Activated CD4-positive, alpha-beta T cell treated with anti-CD3 and anti-CD28 coated beads, Interleukin-2, amount 10 ng/mL, durations not matched to agents 7 days and 5 days (primary cell): ENCODE results near the gene SPTLC2. TPM values are rescaled to one million over a fixed set of nuclear protein-coding genes. Genes with fewer than 3 reads are reported as not detected.
"Not testable (repeated sequence)": the region's sequence is repeated elsewhere in the genome, so short reads cannot be mapped to it uniquely, and the experiment has no call there.

Source experiments
- CTCF ChIA-PET: fragments of 350-600 bp; sonication (Branson Sonifier 250); formaldehyde crosslinking; loops from one replicate; lab custom pipeline; 2021; ENCODE audit warnings: antibody characterized with exemption; lab: Charles Lee
- POLR2A ChIA-PET: fragments of 350-600 bp; sonication (Branson Sonifier 250); formaldehyde crosslinking; loops from one replicate; lab custom pipeline; 2021; ENCODE audit warnings: antibody characterized with exemption; lab: Charles Lee
- DNase-seq: peaks from one replicate; pipeline ENCODE4 v3.0.0-alpha.2; 2020
- H3K27ac Mint-ChIP-seq: one replicate; pipeline ENCODE4 v1.8.0; 2021; ENCODE audit warnings: mild to moderate bottlenecking, moderate library complexity, mixed read lengths
- H3K27me3 Mint-ChIP-seq: one replicate; pipeline ENCODE4 v1.8.0; 2021; ENCODE audit warnings: mixed read lengths
- H3K36me3 Mint-ChIP-seq: one replicate; pipeline ENCODE4 v1.8.0; 2021; ENCODE audit warnings: low read depth, mixed read lengths
- H3K4me1 Mint-ChIP-seq: one replicate; pipeline ENCODE4 v1.8.0; 2021; ENCODE audit warnings: mixed read lengths
- H3K4me3 Mint-ChIP-seq: one replicate; pipeline ENCODE4 v1.8.0; 2021; ENCODE audit warnings: mild to moderate bottlenecking, moderate library complexity, mixed read lengths
- H3K9me3 Mint-ChIP-seq: one replicate; pipeline ENCODE4 v1.8.0; 2021; ENCODE audit warnings: mixed read lengths
- total RNA-seq, 2 experiments: library from RNA; stranded (reverse); gene quantifications; one replicate each; pipeline ENCODE4 v1.2.3, GENCODE V29; 2021

SPTLC2 gene
- total RNA-seq, 2 experiments from 2014 or later, result 54.2 to 64.4 TPM

DNA sequence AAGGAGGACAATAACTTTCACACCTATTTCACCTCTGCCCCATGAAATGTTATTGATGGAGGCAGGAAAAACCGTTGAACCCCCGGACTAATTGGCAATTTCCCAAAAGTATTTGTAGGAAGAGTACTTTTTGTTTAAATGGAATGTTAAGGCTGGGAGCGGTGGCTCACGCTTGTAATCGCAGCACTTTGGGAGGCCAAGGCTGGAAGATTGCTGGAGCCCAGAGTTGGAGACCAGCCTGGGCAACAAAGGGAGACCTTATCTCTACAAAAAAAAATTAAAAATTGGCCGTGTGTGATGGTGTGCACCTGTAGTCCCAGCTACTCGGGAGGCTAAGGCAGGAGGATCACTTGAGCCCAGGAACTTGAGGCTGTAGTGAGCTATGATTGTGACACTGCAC, 26.0 kb upstream of the SPTLC2 start:
- Mint-ChIP-seq H3K4me1 (peaks cover 21% of the 10 kb centered on the region), H3K36me3 (peaks cover 5% of the 10 kb centered on the region), H3K27ac (peak overlapping the region; percentile 98), H3K9me3 (peaks cover 6% of the 10 kb centered on the region), H3K4me3 (peak overlapping the region; percentile 69), H3K27me3 (no peaks in the 10 kb centered on the region)
- ChIA-PET POLR2A (no interaction called here), CTCF (no interaction called here)
- no peak for DNase-seq

DNA sequence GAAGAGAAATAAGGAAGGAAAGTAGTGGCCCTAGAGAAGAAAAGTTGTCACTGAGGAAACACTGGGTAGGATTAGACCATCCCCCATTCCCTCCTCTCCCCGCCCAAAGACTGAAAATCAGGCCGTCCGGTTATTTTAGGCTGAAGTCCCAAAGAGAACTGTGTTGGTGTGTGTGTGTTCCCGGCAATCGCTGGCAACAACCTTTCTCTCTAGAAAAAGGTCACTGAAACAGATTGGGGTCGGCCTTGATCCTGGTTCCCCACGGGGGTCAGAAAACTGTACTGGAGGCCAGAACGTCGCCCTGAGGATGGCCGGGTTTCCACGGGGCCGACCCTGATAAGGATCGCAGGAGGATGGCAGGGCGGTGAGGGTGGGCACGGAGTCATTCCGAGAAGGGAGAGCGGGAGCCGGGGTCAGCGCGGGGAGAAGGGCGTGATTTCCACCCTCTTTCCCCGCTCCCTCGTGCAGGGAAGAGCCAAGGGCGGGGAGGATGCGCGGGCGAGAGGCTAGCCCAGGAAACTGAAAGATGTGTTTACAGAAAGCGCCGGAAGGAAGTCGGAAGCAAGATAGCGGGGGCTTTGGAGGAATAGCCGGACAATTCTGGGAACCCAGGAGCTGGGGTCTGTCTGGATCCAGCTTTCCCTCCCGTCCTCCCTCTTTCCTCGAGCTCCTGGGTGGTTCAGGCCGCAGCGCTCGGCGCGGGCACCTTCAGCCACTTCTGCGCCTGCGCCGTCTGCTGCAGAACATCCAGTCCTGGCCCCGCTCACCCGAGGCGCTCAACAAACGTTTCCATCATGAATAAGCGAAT, 25.3 kb upstream of the SPTLC2 start:
- H3K9me3 Mint-ChIP-seq, result peaks cover 6% of the 10 kb centered on the region
- peak; percentile 67 for DNase-seq
- H3K27ac Mint-ChIP-seq, result peak overlapping the region; percentile 98
- H3K4me1 Mint-ChIP-seq, result peaks cover 21% of the 10 kb centered on the region
- peak overlapping the region; percentile 69 for H3K4me3 Mint-ChIP-seq
- H3K36me3 Mint-ChIP-seq, result peaks cover 5% of the 10 kb centered on the region
- CTCF ChIA-PET, result interaction anchor here (0.6 kb wide), 1 partner anchor 363 kb away, joined by 3 read pairs; no protein-coding TSS in a partner anchor
- no peaks in the 10 kb centered on the region for H3K27me3 Mint-ChIP-seq
- POLR2A ChIA-PET, result no interaction called here

DNA sequence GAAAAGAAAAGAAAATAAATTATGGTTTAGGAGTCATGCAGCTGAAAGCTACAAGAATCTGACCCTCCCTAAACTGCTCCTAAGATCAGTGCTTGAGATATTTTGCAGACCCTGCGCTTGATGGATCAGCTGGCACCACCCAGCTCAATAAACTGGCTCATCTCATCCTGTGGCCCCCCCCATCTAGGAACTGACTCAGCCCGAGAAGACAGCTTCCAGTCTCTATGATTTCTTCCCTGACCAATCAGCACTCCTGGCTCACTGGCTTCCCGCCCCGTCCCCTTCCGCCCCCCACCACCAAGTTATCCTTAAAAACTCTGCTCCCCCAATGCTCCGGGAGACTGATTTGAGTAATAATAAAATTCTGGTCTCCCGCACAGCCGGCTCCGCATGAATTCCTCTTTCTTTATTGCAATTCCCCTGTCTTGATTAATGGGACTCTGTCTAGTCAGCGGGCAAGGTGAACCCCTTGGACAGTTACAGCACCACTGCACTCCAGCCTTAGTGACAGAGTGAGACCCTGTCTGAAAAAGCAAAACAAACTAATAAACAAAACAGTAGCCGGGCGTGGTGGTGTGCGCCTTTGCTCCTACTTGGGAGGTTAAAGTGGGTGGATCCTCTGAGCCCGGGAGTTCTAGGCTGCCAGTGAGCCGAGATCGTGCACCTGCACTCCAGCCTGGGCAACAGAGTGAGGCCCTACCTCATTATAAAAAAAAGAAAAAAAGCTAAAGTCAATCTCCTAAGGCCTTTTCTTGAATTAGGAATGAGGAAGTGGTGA, 24.5 kb upstream of the SPTLC2 start:
- ChIA-PET POLR2A (no interaction called here), CTCF (interaction anchor here (0.7 to 1.8 kb wide), 3 partner anchors 9 to 796 kb away, joined by 3 to 6 read pairs (median 4); no protein-coding TSS in a partner anchor)
- H3K27ac Mint-ChIP-seq, result peak overlapping the region; percentile 98
- no peaks in the 10 kb centered on the region for H3K27me3 Mint-ChIP-seq
- DNase-seq, result no peak
- peaks cover 6% of the 10 kb centered on the region for H3K9me3 Mint-ChIP-seq
- peaks cover 5% of the 10 kb centered on the region for H3K36me3 Mint-ChIP-seq
- peaks cover 21% of the 10 kb centered on the region for H3K4me1 Mint-ChIP-seq
- H3K4me3 Mint-ChIP-seq, result peak overlapping the region; percentile 69

DNA sequence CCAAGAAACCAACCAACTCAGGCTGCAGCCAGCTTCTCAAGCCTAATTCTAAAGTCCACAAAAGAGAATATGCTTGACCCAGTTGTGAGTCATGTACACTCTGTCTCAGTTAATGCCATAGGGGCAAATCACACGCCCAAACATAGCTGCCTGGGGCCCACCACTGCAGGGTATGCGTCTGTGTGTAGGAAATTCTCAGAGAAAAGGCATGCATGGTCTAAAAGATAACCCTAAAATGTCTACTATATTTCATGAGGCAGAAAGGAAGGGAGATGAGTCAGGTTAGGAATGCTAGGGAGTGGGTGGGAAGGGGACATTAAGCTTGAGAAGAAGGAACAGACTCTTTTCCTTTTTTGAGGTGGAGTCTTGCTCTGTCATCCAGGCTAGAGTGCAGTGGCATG, 22.3 kb upstream of the SPTLC2 start:
- no peak for DNase-seq
- Mint-ChIP-seq H3K9me3 (peaks cover 6% of the 10 kb centered on the region), H3K36me3 (peaks cover 5% of the 10 kb centered on the region), H3K4me3 (no peak overlapping the region), H3K27ac (no peak overlapping the region), H3K4me1 (peaks cover 21% of the 10 kb centered on the region), H3K27me3 (no peaks in the 10 kb centered on the region)
- ChIA-PET POLR2A (no interaction called here), CTCF (interaction anchor here (0.8 to 1.8 kb wide), 4 partner anchors 10 to 31 kb away, joined by 3 to 6 read pairs (median 4); no protein-coding TSS in a partner anchor)

DNA sequence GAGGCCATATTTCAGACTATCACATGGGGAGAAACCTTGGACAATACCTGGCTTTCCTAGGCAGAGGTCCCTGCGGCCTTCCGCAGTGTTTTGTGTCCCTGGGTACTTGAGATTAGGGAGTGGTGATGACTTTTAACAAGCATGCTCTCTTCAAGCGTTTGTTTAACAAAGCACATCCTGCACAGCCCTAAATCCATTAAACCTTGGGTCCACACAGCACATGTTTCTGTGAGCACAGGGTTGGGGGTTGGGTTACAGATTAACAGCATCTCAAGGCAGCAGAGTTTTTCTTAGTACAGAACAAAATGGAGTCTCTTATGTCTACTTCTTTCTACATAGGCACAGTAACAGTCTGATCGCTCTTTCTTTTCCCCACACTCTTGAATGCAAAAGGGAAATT, 19.4 kb upstream of the SPTLC2 start:
- H3K9me3 Mint-ChIP-seq, CTCF ChIA-PET, DNase-seq, H3K27ac Mint-ChIP-seq, H3K27me3 Mint-ChIP-seq, H3K4me3 Mint-ChIP-seq, H3K4me1 Mint-ChIP-seq, H3K36me3 Mint-ChIP-seq, POLR2A ChIA-PET: not testable (repeated sequence)

DNA sequence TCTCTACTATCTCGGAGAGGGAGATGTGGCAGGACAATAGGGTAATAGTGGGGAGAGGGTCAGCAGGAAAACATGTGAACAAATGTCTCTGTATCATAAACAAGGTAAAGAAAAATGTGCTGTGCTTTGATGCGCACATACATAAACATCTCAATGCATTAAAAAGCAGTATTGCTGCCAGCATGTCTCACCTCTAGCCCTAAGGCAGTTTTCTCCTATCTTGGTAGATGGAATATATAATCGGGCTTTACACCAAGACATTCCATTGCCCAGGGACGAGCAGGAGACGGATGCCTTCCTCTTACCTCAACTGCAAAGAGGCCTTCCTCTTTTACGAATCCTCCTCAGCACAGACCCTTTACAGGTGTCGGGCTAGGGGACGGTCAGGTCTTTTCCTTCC, 19.0 kb upstream of the SPTLC2 start:
- H3K27me3 Mint-ChIP-seq, H3K4me3 Mint-ChIP-seq, DNase-seq, H3K27ac Mint-ChIP-seq, POLR2A ChIA-PET, H3K9me3 Mint-ChIP-seq, H3K4me1 Mint-ChIP-seq, CTCF ChIA-PET, H3K36me3 Mint-ChIP-seq: not testable (repeated sequence)

DNA sequence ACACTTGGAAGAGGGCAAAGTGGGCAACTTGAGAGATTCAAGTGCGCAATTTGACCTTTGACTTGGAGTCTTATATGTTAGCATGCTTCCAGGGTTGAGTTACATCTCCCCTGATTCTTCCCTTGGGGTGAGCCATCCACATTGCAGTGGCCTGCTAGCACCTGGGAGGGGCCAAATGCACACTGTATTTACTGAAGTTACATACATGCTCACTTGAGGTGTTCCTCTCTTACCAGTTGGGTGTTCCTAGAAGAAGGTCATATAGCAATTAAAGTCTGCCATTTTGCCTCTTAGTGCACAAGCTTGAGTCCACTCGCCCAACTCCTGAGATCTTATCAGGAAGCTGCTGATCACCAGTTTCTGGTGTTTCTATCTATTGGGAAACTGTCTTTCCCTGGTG, 13.7 kb upstream of the SPTLC2 start:
- Mint-ChIP-seq H3K9me3 (peaks cover 12% of the 10 kb centered on the region), H3K36me3 (no peaks in the 10 kb centered on the region), H3K4me3 (no peak overlapping the region), H3K4me1 (peaks cover 3% of the 10 kb centered on the region), H3K27ac (no peak overlapping the region), H3K27me3 (peaks cover 7% of the 10 kb centered on the region)
- no peak for DNase-seq
- CTCF ChIA-PET, result no interaction called here
- POLR2A ChIA-PET, result no interaction called here

DNA sequence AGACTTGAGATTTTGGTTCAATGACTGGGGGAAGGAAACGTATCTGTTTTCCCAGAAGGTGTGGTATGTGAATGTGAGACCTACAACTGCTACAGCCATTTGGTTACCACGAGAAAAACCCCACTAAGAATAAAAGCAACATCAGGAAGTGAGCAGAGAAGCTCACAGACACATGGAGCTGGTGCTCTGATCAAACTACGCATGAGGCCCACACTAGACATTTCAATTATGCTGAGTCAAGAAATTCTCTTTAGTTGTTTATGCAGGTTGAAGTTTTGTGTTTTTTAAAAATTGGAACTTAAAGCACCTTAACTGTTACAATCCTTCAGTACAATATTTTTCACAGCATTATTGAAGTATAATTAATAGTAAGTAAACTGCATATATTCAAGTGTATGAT, 8.9 kb upstream of the SPTLC2 start:
- Mint-ChIP-seq H3K4me1 (peaks cover 8% of the 10 kb centered on the region), H3K36me3 (no peaks in the 10 kb centered on the region), H3K27me3 (peaks cover 4% of the 10 kb centered on the region), H3K9me3 (peaks cover 12% of the 10 kb centered on the region), H3K4me3 (no peak overlapping the region), H3K27ac (no peak overlapping the region)
- no peak for DNase-seq
- ChIA-PET POLR2A (no interaction called here), CTCF (no interaction called here)

DNA sequence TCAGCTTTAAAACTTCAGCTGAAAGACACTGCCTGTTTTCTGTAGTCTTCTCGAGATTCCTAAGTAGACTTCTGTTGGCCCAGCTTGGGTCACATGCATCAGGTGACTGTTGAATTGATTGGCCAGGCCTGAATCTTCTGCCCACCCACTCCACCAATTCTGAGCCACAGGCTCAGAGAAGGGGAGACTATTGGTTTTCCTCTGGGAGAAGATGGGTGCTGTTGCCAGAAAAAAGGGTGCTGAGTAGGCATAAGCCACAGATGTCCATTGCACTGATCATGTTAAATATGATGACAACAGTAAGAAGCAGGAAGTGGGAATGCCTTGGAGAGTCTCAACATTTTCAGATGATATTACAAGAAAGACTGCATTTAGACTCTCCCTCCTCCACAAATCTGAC, 6.8 kb upstream of the SPTLC2 start:
- H3K9me3 Mint-ChIP-seq, result peaks cover 2% of the 10 kb centered on the region
- no peak for DNase-seq
- H3K4me1 Mint-ChIP-seq, result peaks cover 13% of the 10 kb centered on the region
- no peak overlapping the region for H3K27ac Mint-ChIP-seq
- ChIA-PET CTCF (interaction anchor here (1.7 kb wide), 1 partner anchor 15 kb away, joined by 4 read pairs; no protein-coding TSS in a partner anchor), POLR2A (no interaction called here)
- H3K27me3 Mint-ChIP-seq, result no peaks in the 10 kb centered on the region
- no peaks in the 10 kb centered on the region for H3K36me3 Mint-ChIP-seq
- no peak overlapping the region for H3K4me3 Mint-ChIP-seq

DNA sequence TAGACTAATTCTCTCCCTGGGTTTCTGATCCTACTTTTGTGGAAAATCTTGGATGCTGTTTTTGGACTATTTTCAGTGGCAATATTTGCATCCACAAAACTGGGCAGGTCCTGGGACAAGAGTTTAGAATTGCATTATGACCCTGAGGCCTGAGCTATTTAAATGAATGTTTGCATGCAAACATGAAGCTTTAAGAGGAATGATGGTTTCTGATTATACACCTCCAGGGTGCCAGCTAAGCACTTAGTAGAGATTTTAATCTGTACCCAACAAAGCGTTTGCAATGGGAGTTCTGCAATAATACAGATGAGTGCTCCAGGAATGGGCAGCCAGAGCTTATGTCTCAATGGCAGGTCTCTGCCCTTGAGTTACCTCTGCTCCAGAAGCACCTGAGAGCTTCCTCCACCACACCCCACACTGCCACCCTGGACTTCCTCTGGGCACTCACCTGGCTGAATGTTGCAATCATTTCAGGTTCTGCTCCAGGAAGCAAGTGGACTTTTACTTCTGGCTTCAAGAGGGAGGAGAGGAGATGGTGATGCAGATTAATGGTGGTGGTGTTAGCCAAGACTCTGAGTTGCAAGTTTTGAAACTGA, 6.0 kb upstream of the SPTLC2 start:
- POLR2A ChIA-PET, result no interaction called here
- H3K4me3 Mint-ChIP-seq, result no peak overlapping the region
- peaks cover 2% of the 10 kb centered on the region for H3K9me3 Mint-ChIP-seq
- H3K4me1 Mint-ChIP-seq, result peaks cover 13% of the 10 kb centered on the region
- H3K27me3 Mint-ChIP-seq, result no peaks in the 10 kb centered on the region
- no peak overlapping the region for H3K27ac Mint-ChIP-seq
- no peak for DNase-seq
- CTCF ChIA-PET, result interaction anchor here (1.2 to 1.7 kb wide), 2 partner anchors 14 to 108 kb away, joined by 3 to 4 read pairs; no protein-coding TSS in a partner anchor
- H3K36me3 Mint-ChIP-seq, result no peaks in the 10 kb centered on the region

DNA sequence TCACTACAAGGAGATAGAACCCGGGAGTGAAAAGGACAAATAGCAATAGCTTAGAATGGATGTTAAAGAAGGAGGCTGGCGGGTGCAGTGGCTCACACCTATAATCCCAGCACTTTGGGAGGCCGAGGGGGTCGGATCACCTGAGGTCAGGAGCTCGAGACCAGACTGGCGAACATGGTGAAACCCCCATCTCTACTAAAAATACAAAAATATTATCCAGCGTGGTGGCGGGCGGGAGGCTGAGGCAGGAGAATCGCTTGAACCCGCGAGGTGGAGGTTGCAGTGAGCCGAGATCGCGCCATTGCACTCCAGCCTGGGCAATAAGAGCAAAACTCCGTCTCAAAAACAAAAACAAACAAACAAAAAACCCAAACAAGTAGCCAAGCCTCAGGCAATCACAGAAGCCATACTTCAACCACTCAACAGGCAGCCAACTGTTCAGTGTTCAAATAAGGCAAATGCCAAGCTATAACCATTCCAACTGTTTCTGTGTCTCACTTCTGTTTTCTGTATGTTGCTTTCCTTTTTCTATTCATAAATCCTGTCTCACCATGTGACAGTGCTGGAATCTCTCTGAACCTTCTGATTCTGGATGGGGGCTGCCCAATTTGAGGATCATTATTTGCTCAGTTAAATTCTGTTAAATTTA, 3.9 kb upstream of the SPTLC2 start:
- Mint-ChIP-seq H3K9me3 (peaks cover 2% of the 10 kb centered on the region), H3K4me3 (no peak overlapping the region), H3K36me3 (peaks cover 2% of the 10 kb centered on the region), H3K4me1 (peaks cover 16% of the 10 kb centered on the region), H3K27ac (no peak overlapping the region), H3K27me3 (no peaks in the 10 kb centered on the region)
- no peak for DNase-seq
- POLR2A ChIA-PET, result no interaction called here
- CTCF ChIA-PET, result interaction anchor here (1.3 kb wide), 1 partner anchor 19 kb away, joined by 3 read pairs; no protein-coding TSS in a partner anchor

DNA sequence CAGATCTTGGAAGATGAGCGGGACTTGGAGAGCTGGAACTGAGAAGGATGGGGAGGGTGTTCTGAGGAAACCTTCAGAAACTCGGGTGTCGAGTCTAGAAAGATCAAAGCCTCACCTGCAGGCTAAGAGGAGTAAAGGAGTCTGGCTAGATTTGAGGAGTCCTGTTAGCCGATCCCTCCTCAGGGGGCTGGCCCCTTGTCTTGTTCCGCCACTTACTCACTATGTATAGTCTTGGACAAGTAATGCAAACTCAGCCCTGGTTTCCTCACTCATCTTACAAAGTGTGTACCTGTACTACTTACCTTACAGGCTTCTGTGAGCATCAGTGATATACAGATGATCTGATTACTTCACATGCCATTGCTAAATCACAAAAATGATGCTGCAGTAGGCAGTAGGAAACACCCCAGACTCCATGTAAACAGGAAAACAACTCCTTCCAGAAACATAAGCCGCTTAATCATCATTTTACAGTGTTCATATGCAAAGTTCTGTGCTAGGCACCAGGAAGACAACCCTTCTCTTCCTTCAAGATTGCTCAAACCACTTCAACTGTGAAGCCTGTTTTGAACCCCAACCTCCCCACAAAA, 2.0 kb upstream of the SPTLC2 start:
- peaks cover 26% of the 10 kb centered on the region for H3K4me1 Mint-ChIP-seq
- no peak overlapping the region for H3K27ac Mint-ChIP-seq
- CTCF ChIA-PET, result interaction anchor here (1.1 kb wide), 1 partner anchor 21 kb away, joined by 3 read pairs; no protein-coding TSS in a partner anchor

More for the DNA sequence above, 2.0 kb upstream of the SPTLC2 start:
- POLR2A ChIA-PET, result interaction anchor here (0.5 kb wide), 1 partner anchor 708 kb away, joined by 4 read pairs; no protein-coding TSS in a partner anchor
- DNase-seq, result no peak
- Mint-ChIP-seq H3K27me3 (no peaks in the 10 kb centered on the region), H3K4me3 (no peak overlapping the region), H3K36me3 (peaks cover 14% of the 10 kb centered on the region), H3K9me3 (peaks cover 2% of the 10 kb centered on the region)
